ENCODE data around the gene ZNHIT1.

ZNHIT1 gene

DNA sequence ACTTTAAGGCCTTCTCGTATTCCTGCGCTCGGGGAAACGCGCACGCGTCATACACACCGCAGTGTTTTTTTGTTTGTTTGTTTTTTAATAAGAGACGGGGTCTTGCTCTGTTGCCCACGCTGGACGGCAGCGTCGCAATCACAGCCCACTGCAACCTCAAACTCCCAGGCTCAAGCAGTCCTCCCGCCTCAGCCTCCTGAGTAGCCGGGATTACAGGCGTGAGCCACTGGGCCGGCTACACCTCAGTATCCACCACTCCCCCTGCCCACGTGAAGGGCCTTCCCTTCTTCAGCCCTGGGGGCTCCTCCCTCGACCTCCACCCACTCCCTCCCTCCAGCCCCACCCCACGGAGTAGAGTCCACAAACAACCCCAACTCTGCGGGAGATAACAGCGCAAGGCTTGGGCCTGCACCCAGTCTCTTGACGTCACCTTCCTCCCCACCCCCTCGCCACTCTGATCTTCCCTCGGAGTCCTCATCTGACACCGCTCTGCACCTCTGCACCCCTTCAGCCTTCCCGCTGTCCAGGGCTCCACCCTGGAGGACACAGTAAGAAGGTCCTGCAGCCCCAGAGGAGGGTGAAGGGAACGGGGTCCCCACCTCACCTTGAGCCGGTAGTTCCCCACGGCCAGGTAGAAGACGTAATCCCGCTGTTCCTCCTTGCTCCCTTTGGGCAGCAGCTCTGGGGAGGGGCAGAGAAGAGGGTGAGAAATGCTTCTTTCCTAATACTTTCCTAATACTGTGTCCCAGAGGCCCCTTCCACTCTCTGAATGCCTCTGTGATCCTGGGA, 22.5 kb downstream of the ZNHIT1 start:
- TF ChIP-seq CTCF (IDR thresholded peaks at IDR 0.05; ENCODE audit: insufficient read depth, low read depth, low read length, missing control alignments): no peak
- H3K4me3 ChIP-seq (ENCODE audit: low read length): no peak overlapping the region

GRCh38 chr7:101241015-101241363, 23.0 kb downstream of the ZNHIT1 start:
- DNase-seq (ENCODE audit: low read depth): peak; percentile 32
- H3K4me3 ChIP-seq (ENCODE audit: low read length): no peak overlapping the region
- TF ChIP-seq CTCF (IDR thresholded peaks at IDR 0.05; ENCODE audit: insufficient read depth, low read depth, low read length, missing control alignments): no peak

More for the DNA sequence above, 22.5 kb downstream of the ZNHIT1 start:
- DNase-seq (ENCODE audit: low read depth): no peak

DNA sequence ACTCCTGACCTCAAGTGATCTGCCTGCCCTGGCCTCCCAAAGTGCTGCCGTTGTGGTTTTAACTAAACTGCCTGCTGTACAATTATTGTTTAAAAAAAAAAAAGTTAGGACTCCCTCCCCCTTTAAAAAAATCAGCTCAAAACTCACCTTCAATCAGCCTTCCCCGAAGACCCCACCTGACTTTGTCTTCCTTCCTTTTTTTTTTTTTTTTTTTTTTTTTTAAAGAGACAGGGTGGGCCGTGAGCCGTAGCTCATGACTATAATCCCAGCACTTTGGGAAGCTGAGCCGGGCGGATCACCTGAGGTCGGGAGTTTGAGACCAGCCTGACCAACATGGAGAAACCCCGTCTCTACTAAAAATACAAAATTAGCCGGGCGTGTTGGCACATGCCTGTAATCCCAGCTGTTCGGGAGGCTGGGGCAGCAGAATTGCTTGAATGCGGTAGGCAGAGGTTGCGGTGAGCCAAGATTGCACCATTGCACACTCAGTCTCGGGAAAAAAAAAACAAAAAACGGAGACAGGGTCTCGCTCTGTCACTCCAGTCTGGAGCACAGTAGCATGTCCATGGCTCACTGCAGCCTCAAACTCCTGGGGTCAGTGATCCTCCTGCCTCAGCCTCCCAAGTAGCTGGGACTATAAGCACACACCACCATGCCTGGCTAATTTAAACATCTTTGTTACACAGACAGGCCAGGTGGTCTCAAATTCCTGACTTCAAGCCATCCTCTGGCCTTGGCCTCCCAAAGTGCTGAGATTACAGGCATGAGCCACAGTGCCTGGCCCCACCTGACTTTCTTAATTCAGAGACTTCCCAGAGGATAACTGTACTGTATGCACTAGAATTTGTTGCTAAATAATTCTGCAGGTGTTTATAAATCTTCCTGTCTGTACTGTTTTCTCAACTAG, 23.7 kb downstream of the ZNHIT1 start:
- DNase-seq (ENCODE audit: low read depth): peak; percentile 75
- no peak for TF ChIP-seq CTCF (IDR thresholded peaks at IDR 0.05; ENCODE audit: insufficient read depth, low read depth, low read length, missing control alignments)
- no peak overlapping the region for H3K4me3 ChIP-seq (ENCODE audit: low read length)

DNA sequence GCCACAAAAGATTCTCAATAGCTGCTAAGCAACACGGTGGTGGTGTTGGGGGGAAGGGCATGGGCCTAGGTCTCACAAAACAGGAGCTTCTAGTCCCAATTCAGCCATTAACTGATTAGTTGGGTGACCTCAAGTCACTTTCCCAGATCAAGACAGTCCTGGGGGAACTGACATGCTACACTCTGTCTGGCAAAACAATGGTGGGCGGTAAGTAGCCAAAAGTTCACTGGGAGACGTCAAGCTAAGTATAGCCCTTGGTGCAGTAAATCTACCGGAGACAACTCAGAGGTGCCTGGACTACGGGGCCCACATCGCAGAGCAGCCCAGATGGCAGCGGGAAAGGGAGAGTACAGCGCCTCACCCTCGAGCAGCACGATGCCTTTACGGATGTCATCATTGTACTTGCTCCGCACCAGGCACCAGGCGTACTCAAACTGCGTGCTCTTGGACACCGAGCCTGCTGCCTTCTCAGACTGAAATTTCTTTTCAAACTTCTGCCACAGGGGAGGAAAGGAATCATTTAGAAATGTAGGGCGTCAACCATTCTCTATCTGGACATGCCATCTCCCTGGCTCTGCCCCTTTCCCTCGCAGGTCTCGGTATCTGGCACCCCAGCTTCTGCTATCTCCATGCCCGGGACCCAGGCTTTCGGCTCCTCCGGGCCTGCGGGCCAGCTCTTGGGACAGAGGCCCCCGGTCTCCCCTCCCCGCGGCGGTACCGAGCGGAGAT, 25.8 kb downstream of the ZNHIT1 start:
- no peak for TF ChIP-seq CTCF (IDR thresholded peaks at IDR 0.05; ENCODE audit: insufficient read depth, low read depth, low read length, missing control alignments)
- peak overlapping the region; percentile 93 for H3K4me3 ChIP-seq (ENCODE audit: low read length)
- DNase-seq (ENCODE audit: low read depth): no peak

GRCh38 chr7:101244375-101245146, 26.6 kb downstream of the ZNHIT1 start, which contains the start of gene FIS1:
Gene FIS1, minus strand, starts transcription at chr7:101245081. Its CDS starts 77 bp downstream, at chr7:101245004.
- H3K4me3 ChIP-seq (ENCODE audit: low read length): peak within 1 kb of the TSS; percentile 93

More at GRCh38 chr7:101244375-101245146, 26.6 kb downstream of the ZNHIT1 start, which contains the start of gene FIS1:
- DNase-seq (ENCODE audit: low read depth): peak; percentile 94
- TF ChIP-seq CTCF (IDR thresholded peaks at IDR 0.05; ENCODE audit: insufficient read depth, low read depth, low read length, missing control alignments): peak; percentile 77
